Tibial nerve (tissue), 4 donors: ENCODE measurements around the gene ARHGEF11.

Experiments used
- CTCF ChIP-seq, 5 experiments: fragments of 200-600 bp in 3 of 5; fragments of 450-650 bp in 2 of 5; sonication (generic) in 3 of 5; IDR thresholded peaks; one replicate each; pipeline ENCODE4 v1.5.1; 2016 to 2019; ENCODE audit warnings: antibody characterized with exemption in 5 of 5, mild to moderate bottlenecking in 3 of 5, moderate library complexity in 2 of 5
- EP300 ChIP-seq, 2 donors: sonication (generic); formaldehyde crosslinking; IDR thresholded peaks; one replicate each; pipeline ENCODE4 v1.6.1; 2017; ENCODE audit warnings: antibody characterized with exemption in 2 of 2, mild to moderate bottlenecking in 1 of 2
- POLR2A ChIP-seq, 2 donors: fragments of 450-650 bp; IDR thresholded peaks; one replicate each; pipeline ENCODE4 v1.6.1; 2017; ENCODE audit warnings: antibody characterized with exemption in 2 of 2, mild to moderate bottlenecking in 2 of 2, moderate library complexity in 2 of 2

DNA sequence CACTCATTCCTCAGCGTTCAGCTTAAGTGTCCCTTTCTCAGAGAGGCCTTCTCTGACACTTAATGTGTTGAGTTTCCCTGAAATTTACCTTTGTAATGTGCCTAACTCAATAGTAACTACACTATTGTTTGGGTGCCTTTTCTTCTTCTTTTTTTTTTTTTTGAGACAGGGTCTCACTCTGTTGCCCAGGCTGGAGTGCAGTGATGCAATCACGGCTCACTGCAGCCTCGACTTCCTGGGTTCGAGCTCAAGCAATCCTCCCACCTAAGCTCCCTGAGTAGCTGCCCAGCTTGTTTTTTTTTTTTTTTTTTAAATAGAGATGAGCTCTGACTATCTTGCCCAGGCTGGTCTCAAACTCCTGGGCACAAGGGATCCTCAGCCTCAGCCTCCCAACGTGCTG is 50.1 kb downstream of the ARHGEF11 start:
- TF ChIP-seq CTCF (IDR thresholded peaks at IDR 0.05) (no peak), POLR2A (IDR thresholded peaks at IDR 0.05) (no peak), EP300 (IDR thresholded peaks at IDR 0.05) (no peak)
